Stomach (tissue), 9 donors: ENCODE results near the gene SYNJ2. TPM values are rescaled to one million over a fixed set of nuclear protein-coding genes. Genes with fewer than 3 reads are reported as not detected.
A peak's percentile ranks its signal among the peaks of the same experiment; 100 is the strongest.

Source experiments
- DNase-seq, 2 donors: peaks; one replicate each; pipeline versions ENCODE4 v3.0.0 to v3.0.0-alpha.2; 2013 to 2019
- H3K27ac ChIP-seq, 5 donors: fragments of 200-600 bp in 4 of 5; sonication (generic) in 4 of 5; one replicate each; pipeline ENCODE4 v1.5.1; 2013 to 2019; ENCODE audit warnings: mild to moderate bottlenecking in 1 of 5, moderate library complexity in 1 of 5
- H3K27me3 ChIP-seq, 3 donors: fragments of 200-600 bp; sonication (generic); one replicate each; pipeline ENCODE4 v1.5.1; 2017 to 2019; ENCODE audit warnings: mixed run types in 1 of 3
- H3K36me3 ChIP-seq, 4 donors: fragments of 200-600 bp; sonication (generic); 1 replicate in 3 of 4; 2 replicates in 1 of 4; pipeline ENCODE4 v1.5.1; 2016 to 2019
- H3K4me1 ChIP-seq, 4 donors: fragments of 200-600 bp; sonication (generic); one replicate each; pipeline ENCODE4 v1.5.1; 2016 to 2019
- H3K4me3 ChIP-seq, 4 donors: fragments of 200-600 bp; sonication (generic) in 3 of 4; one replicate each; pipeline ENCODE4 v1.5.1; 2016 to 2019; ENCODE audit warnings: mild to moderate bottlenecking in 1 of 4
- H3K9me3 ChIP-seq, 4 donors: fragments of 200-600 bp; sonication (generic); one replicate each; pipeline ENCODE4 v1.5.1; 2016 to 2019
- CTCF ChIP-seq, 7 experiments: fragments of 450-650 bp in 4 of 7; fragments of 200-600 bp in 3 of 7; sonication (generic) in 3 of 7; IDR thresholded peaks; one replicate each; pipeline ENCODE4 v1.5.1; 2016 to 2019; ENCODE audit warnings: antibody characterized with exemption in 7 of 7, control low read depth in 2 of 7, mild to moderate bottlenecking in 1 of 7
- EP300 ChIP-seq: sonication (generic); formaldehyde crosslinking; IDR thresholded peaks from one replicate; pipeline ENCODE4 v1.6.1; 2017; ENCODE audit warnings: antibody characterized with exemption
- POLR2A ChIP-seq, 4 donors: fragments of 450-650 bp; IDR thresholded peaks; one replicate each; pipeline ENCODE4 v1.6.1; 2016; ENCODE audit warnings: antibody characterized with exemption in 4 of 4, control low read depth in 2 of 4, mild to moderate bottlenecking in 1 of 4, moderate library complexity in 1 of 4
- POLR2AphosphoS5 ChIP-seq, 3 donors: sonication (generic); formaldehyde crosslinking; IDR thresholded peaks; one replicate each; pipeline ENCODE4 v1.6.1; 2016; ENCODE audit warnings: antibody characterized with exemption in 3 of 3
- WGBS, 5 donors: extraction: QIAGEN DNeasy Blood & Tissue Kit in 3 of 5; methylation state at CpG; one replicate each; pipeline versions ENCODE4 v1.1.5 to v1.1.7; 2013 to 2018; 5-methylcytosine and 5-hydroxymethylcytosine counted together
- intact Hi-C: fragments of 100-400 bp; cut with DNase I; formaldehyde crosslinking; loops from one replicate; pipeline ENCODE4 v1.15.1; 2023; ENCODE audit warnings: low total_unique reads
- polyA plus RNA-seq, 3 donors: library from polyadenylated mRNA; stranded (reverse); fragments of 200-250 nt; gene quantifications; one replicate each; pipeline ENCODE4 v1.2.3, GENCODE V29; 2013
- total RNA-seq, 5 donors: library from RNA; depleted of rRNA; stranded (reverse); fragments of >200 nt; gene quantifications; one replicate each; pipeline versions ENCODE4 v1.1.0 to v1.2.3, GENCODE V29; 2014 to 2016
- donor health status: healthy with polysubstance abuse.
- donor health status: Bipolar disorder and iron deficiency.
- donor health status: healthy.

SYNJ2 gene
- total and polyA plus RNA-seq, 8 donors = 4.7 to 41.4 (median 14.4) TPM

GRCh38 chr6:158040051-158040803 lies 58.6 kb downstream of the SYNJ2 start:
- WGBS, 5 donors = 37 to 54% (median 46%) methylated on average over 6 of the region's 6 CpGs
- Histone ChIP-seq H3K4me1 (peaks cover 42 to 69% (median 52%) of the 10 kb centered on the region in 4 donors), H3K36me3 (peaks cover 0 to 36% (median 16%) of the 10 kb centered on the region in 4 donors), H3K27me3 (no peaks in the 10 kb centered on the region), H3K4me3 (no peak overlapping the region), H3K27ac (peak overlapping the region; percentile 61 to 83 (median 79)), H3K9me3 (no peaks in the 10 kb centered on the region)
- TF ChIP-seq POLR2AphosphoS5 (IDR thresholded peaks at IDR 0.05) (peak in 2 of 3 donors; percentile 40 to 87), CTCF (IDR thresholded peaks at IDR 0.05) (no peak)
- DNase-seq = peak in 1 of 2 donors; percentile 81
- intact Hi-C loops = no loop called here

GRCh38 chr6:158040804-158041347 lies 59.2 kb downstream of the SYNJ2 start:
- Histone ChIP-seq H3K4me3 (no peak overlapping the region), H3K36me3 (peaks cover 0 to 36% (median 16%) of the 10 kb centered on the region in 4 donors), H3K27me3 (no peaks in the 10 kb centered on the region), H3K9me3 (no peaks in the 10 kb centered on the region), H3K4me1 (peaks cover 42 to 69% (median 52%) of the 10 kb centered on the region in 4 donors), H3K27ac (peak overlapping the region; percentile 61 to 83 (median 79))
- WGBS, 5 donors = 69 to 82% (median 78%) methylated on average over 12 of the region's 12 CpGs
- no peak for TF ChIP-seq POLR2A (IDR thresholded peaks at IDR 0.05)
- no peak for TF ChIP-seq POLR2AphosphoS5 (IDR thresholded peaks at IDR 0.05)
- no peak for TF ChIP-seq EP300
- TF ChIP-seq CTCF (IDR thresholded peaks at IDR 0.05) = no peak
- intact Hi-C loops = no loop called here
- no peak for DNase-seq

GRCh38 chr6:158041370-158041769 lies 59.7 kb downstream of the SYNJ2 start:
- H3K27me3 ChIP-seq = no peaks in the 10 kb centered on the region
- TF ChIP-seq POLR2A (IDR thresholded peaks at IDR 0.05) (no peak), POLR2AphosphoS5 (IDR thresholded peaks at IDR 0.05) (no peak), EP300 (no peak), CTCF (IDR thresholded peaks at IDR 0.05) (no peak)
- H3K36me3 ChIP-seq = peaks cover 0 to 31% (median 16%) of the 10 kb centered on the region in 4 donors
- intact Hi-C loops = no loop called here
- 75 to 90% (median 86%) methylated on average over 4 of the region's 4 CpGs for WGBS, 5 donors
- H3K4me1 ChIP-seq = peaks cover 42 to 69% (median 52%) of the 10 kb centered on the region in 4 donors
- no peak for DNase-seq
- H3K4me3 ChIP-seq = no peak overlapping the region
- H3K9me3 ChIP-seq = no peaks in the 10 kb centered on the region
- peak overlapping the region in 4 of 5 donors; percentile 64 to 83 (median 80) for H3K27ac ChIP-seq

DNA sequence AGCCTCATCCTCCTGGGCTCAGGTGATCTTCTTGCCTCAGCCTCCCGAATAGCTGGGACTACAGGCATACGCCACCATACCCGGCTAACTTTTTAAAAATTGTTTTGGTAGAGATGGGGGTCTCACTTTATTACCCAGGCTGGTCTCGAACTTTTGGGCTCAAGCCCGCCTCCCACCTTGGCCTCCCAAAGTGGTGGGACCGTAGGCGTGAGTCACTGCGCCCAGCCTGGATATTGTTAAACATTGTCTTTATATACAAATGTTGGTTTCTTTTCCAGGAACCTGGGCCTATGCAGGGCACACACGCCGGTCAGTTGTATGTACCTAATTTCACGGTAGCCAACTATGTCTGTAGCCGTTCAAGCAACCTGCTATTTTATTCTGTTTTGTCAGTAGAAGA lies 60.1 kb downstream of the SYNJ2 start:
- no peak for DNase-seq
- Histone ChIP-seq H3K36me3 (peaks cover 0 to 30% (median 18%) of the 10 kb centered on the region in 4 donors), H3K4me1 (peaks cover 42 to 69% (median 52%) of the 10 kb centered on the region in 4 donors), H3K9me3 (no peaks in the 10 kb centered on the region), H3K27ac (peak overlapping the region; percentile 25 to 83 (median 79)), H3K27me3 (no peaks in the 10 kb centered on the region), H3K4me3 (no peak overlapping the region)
- TF ChIP-seq EP300 (no peak), POLR2A (IDR thresholded peaks at IDR 0.05) (no peak), POLR2AphosphoS5 (IDR thresholded peaks at IDR 0.05) (no peak), CTCF (IDR thresholded peaks at IDR 0.05) (no peak)
- WGBS, 5 donors = 81 to 97% (median 83%) methylated on average over 12 of the region's 12 CpGs
- intact Hi-C loops = no loop called here
